OCI-LY7 (cell line): ENCODE data around the gene NIN. TPM values are rescaled to one million over a fixed set of nuclear protein-coding genes. Genes with fewer than 3 reads are reported as not detected.
"Not testable (repeated sequence)": the region's sequence is repeated elsewhere in the genome, so short reads cannot be mapped to it uniquely, and the experiment has no call there.

Experiments
- BruUV-seq: library from RNA; stranded (reverse); fragments of 400-500 nt; replicated peaks from 2 replicates; lab custom pipeline; 2021; lab: Mats Ljungman, UMichigan
- CTCF ChIA-PET: fragments of 300-600 bp; sonication (Branson Sonifier 250); formaldehyde crosslinking; loops from one replicate; lab custom pipeline; 2022; ENCODE audit warnings: antibody characterized with exemption; ENCODE audit not compliant: unreplicated experiment; lab: Charles Lee
- POLR2A ChIA-PET: fragments of 300-600 bp; sonication (Branson Sonifier 250); formaldehyde crosslinking; loops from one replicate; lab custom pipeline; 2022; ENCODE audit warnings: antibody characterized with exemption; lab: Charles Lee
- DNase-seq: peaks from one replicate; pipeline ENCODE4 v3.0.0-alpha.2; 2015; ENCODE audit warnings: low spot score
- H2AFZ ChIP-seq: fragments of 200-600 bp; sonication (generic), shearing (Covaris generic); 2 replicates; pipeline ENCODE4 v1.6.1; 2014; ENCODE audit warnings: mild to moderate bottlenecking, antibody characterized with exemption, low read length, moderate library complexity
- H3K27ac ChIP-seq: fragments of 200-600 bp; sonication (generic); 2 replicates; pipeline ENCODE4 v1.5.1; 2014; ENCODE audit warnings: mixed run types, low read depth, mild to moderate bottlenecking, moderate library complexity, low read length, inconsistent platforms; ENCODE audit not compliant: poor library complexity, severe bottlenecking
- H3K36me3 ChIP-seq: fragments of 200-600 bp; sonication (generic); 2 replicates; pipeline ENCODE4 v1.6.1; 2014; ENCODE audit warnings: mild to moderate bottlenecking, antibody characterized with exemption, low read length, moderate library complexity, mixed read lengths; ENCODE audit not compliant: insufficient read depth
- H3K4me1 ChIP-seq: fragments of 200-600 bp; sonication (generic); 2 replicates; pipeline ENCODE4 v1.5.1; 2014; ENCODE audit warnings: mild to moderate bottlenecking, low read length; ENCODE audit not compliant: insufficient read depth, poor library complexity, severe bottlenecking
- H3K4me2 ChIP-seq: fragments of 200-600 bp; sonication (generic); 2 replicates; pipeline ENCODE4 v1.6.1; 2014; ENCODE audit warnings: mild to moderate bottlenecking, low read length
- H3K4me3 ChIP-seq: fragments of 200-600 bp; sonication (generic); 2 replicates; pipeline ENCODE4 v1.5.1; 2014; ENCODE audit warnings: mild to moderate bottlenecking, low read depth, low read length; ENCODE audit not compliant: poor library complexity, severe bottlenecking
- H3K79me2 ChIP-seq: fragments of 200-600 bp; sonication (generic); 2 replicates; pipeline ENCODE4 v1.6.1; 2016; ENCODE audit warnings: low read depth, mild to moderate bottlenecking, low read length, moderate library complexity, mixed read lengths; ENCODE audit not compliant: insufficient read depth
- H3K9me2 ChIP-seq: fragments of 200-600 bp; sonication (generic); 2 replicates; pipeline ENCODE4 v1.6.1; 2016; ENCODE audit warnings: mild to moderate bottlenecking, low read length, mixed read lengths; ENCODE audit not compliant: insufficient read depth
- H3K9me3 ChIP-seq: fragments of 200-600 bp; sonication (generic); 2 replicates; pipeline ENCODE4 v1.6.1; 2014; ENCODE audit warnings: mild to moderate bottlenecking, mixed run types, low read length, mixed read lengths
- H4K20me1 ChIP-seq: fragments of 200-600 bp; sonication (generic); 2 replicates; pipeline ENCODE4 v1.6.1; 2014; ENCODE audit warnings: mild to moderate bottlenecking, antibody characterized with exemption, low read length, moderate library complexity, mixed read lengths; ENCODE audit not compliant: insufficient read depth
- EZH2phosphoT487 ChIP-seq: fragments of 200-600 bp; sonication (generic); IDR thresholded peaks from 2 replicates; pipeline ENCODE4 v1.6.1; 2018; ENCODE audit warnings: low read depth, borderline replicate concordance, mild to moderate bottlenecking, mixed run types, antibody characterized with exemption, low read length, moderate library complexity, mixed read lengths
- intact Hi-C: fragments of 100-400 bp; cut with micrococcal nuclease; formaldehyde crosslinking; loops from one replicate; pipeline ENCODE4 v1.10.0; 2022; ENCODE audit not compliant: unreplicated experiment
- total RNA-seq, 2 experiments: library from RNA; depleted of rRNA in 1 of 2; stranded (reverse); fragments of >200 nt in 1 of 2; shearing (Covaris generic) in 1 of 2; gene quantifications; 2 replicates each; pipeline ENCODE4 v1.2.3, GENCODE V29; 2014 to 2022
- TF ChIP-seq, protein P1 (sequence below): fragments of 200-600 bp; sonication (generic); conservative IDR thresholded peaks from 2 replicates; pipeline ENCODE4 v1.5.1; 2014; ENCODE audit warnings: mild to moderate bottlenecking, antibody characterized with exemption, low read length, moderate library complexity, mixed read lengths

Gene NIN
- total RNA-seq, 2 experiments from 2014 or later = 95.3 to 189 TPM

DNA sequence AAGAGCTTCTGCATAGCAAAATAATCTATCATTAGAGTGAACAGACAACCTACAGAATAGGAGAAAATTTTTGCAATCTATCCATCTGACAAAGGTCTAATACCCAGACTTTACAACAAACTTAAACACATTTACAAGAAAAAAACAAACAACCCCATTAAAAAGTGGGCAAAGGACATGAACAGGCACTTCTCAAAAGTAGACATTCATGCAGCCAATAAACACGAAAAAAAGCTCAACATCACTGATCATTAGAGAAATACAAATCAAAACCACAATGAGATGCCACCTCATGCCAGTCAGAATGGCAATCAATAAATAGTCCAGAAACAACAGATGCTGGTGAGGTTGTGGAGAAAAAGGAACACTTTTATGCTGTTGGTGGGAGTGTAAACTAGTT, 15.9 kb downstream of the NIN start:
- H3K9me3 ChIP-seq, DNase-seq, H3K4me2 ChIP-seq, BruUV-seq, H3K9me2 ChIP-seq, H4K20me1 ChIP-seq, intact Hi-C loops, H3K4me3 ChIP-seq, H2AFZ ChIP-seq, H3K27ac ChIP-seq, CTCF ChIA-PET: not testable (repeated sequence)
- Histone ChIP-seq H3K36me3 (peaks cover 76% of the 10 kb centered on the region), H3K79me2 (peaks cover 92% of the 10 kb centered on the region), H3K4me1 (peaks cover 37% of the 10 kb centered on the region)
- POLR2A ChIA-PET = interaction anchor here (0.7 to 1.3 kb wide), 5 partner anchors 11 to 45 kb away, joined by 3 to 7 read pairs (median 4); no protein-coding TSS in a partner anchor

DNA sequence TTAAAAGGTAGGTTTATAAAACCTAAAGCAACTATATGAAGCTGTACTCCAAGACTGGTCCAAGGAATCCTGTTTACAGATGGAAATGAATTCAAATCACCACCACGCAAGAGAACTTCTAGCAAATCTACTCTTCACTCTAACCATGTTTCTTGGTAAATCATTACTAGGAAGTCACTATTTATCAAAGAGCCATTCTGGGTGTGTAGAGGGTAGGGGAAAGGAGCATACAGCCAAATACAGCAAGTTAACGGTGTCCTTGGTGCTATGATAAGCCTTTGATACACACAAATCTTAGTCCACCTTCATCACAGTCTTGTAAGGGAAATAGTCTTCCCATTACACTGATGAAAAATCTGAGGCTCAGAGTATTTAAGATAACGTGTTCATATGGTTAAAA, 16.8 kb downstream of the NIN start:
- Histone ChIP-seq H3K79me2 (peaks cover 89% of the 10 kb centered on the region), H4K20me1 (no peaks in the 10 kb centered on the region), H2AFZ (no peak overlapping the region), H3K4me2 (peak overlapping the region; percentile 76; the same call in 1 of the 2 replicates), H3K4me1 (peaks cover 37% of the 10 kb centered on the region), H3K4me3 (no peak overlapping the region), H3K27ac (peak overlapping the region; percentile 74), H3K36me3 (peaks cover 74% of the 10 kb centered on the region), H3K9me3 (peaks cover 8% of the 10 kb centered on the region; the same call in 1 of the 2 replicates), H3K9me2 (no peaks in the 10 kb centered on the region)
- DNase-seq = no peak
- BruUV-seq = no TSS peak
- ChIA-PET POLR2A (interaction anchor here (1.0 to 8.3 kb wide), 4 partner anchors 8 to 38 kb away, joined by 4 to 66 read pairs (median 8); no protein-coding TSS in a partner anchor), CTCF (no interaction called here)
- TF ChIP-seq EZH2phosphoT487 = no peak
- TF ChIP-seq, protein P1, sequence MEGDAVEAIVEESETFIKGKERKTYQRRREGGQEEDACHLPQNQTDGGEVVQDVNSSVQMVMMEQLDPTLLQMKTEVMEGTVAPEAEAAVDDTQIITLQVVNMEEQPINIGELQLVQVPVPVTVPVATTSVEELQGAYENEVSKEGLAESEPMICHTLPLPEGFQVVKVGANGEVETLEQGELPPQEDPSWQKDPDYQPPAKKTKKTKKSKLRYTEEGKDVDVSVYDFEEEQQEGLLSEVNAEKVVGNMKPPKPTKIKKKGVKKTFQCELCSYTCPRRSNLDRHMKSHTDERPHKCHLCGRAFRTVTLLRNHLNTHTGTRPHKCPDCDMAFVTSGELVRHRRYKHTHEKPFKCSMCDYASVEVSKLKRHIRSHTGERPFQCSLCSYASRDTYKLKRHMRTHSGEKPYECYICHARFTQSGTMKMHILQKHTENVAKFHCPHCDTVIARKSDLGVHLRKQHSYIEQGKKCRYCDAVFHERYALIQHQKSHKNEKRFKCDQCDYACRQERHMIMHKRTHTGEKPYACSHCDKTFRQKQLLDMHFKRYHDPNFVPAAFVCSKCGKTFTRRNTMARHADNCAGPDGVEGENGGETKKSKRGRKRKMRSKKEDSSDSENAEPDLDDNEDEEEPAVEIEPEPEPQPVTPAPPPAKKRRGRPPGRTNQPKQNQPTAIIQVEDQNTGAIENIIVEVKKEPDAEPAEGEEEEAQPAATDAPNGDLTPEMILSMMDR = no peak
- intact Hi-C loops = no loop called here

DNA sequence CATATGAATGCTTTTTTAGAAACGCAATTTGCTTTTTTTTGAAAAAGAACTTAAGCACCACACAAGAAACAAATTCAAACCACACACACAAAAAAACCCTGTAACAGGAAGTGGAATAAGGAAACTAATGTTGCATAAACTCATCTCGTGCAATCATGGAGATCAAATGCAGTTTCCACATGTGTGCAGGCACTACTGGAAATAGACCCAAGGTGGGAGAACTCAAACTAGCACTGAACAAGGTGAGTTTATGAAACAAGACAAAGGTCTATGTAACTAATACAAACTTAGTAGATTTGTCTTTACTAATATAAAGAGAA, 17.5 kb downstream of the NIN start:
- intact Hi-C loops = loop anchor here (2.0 kb wide), 1 partner anchor 21 kb away; no protein-coding TSS in a partner anchor
- DNase-seq = peak; percentile 70
- no TSS peak for BruUV-seq

More for the DNA sequence above, 17.5 kb downstream of the NIN start:
- ChIA-PET POLR2A (interaction anchor here (0.6 to 8.3 kb wide), 8 partner anchors 9 to 45 kb away, joined by 3 to 66 read pairs (median 5); no protein-coding TSS in a partner anchor), CTCF (no interaction called here)
- Histone ChIP-seq H2AFZ (peak overlapping the region; percentile 9; the same call in 1 of the 2 replicates), H3K27ac (peak overlapping the region; percentile 74), H4K20me1 (no peaks in the 10 kb centered on the region), H3K9me3 (peaks cover 8% of the 10 kb centered on the region; the same call in 1 of the 2 replicates), H3K4me1 (peaks cover 37% of the 10 kb centered on the region), H3K36me3 (peaks cover 74% of the 10 kb centered on the region), H3K4me2 (peak overlapping the region; percentile 76), H3K4me3 (peak overlapping the region; percentile 50), H3K9me2 (no peaks in the 10 kb centered on the region), H3K79me2 (peaks cover 84% of the 10 kb centered on the region)
- no peak for TF ChIP-seq EZH2phosphoT487
- TF ChIP-seq, protein P1 = no peak
